D721Med (cell line): ENCODE measurements around the gene MEPE.
"Not testable (repeated sequence)": the region's sequence is repeated elsewhere in the genome, so short reads cannot be mapped to it uniquely, and the experiment has no call there.

Experiments
- DNase-seq: peaks from one replicate; pipeline ENCODE4 v3.0.0; 2011; ENCODE audit warnings: low spot score; ENCODE audit not compliant: insufficient read length
- FAIRE-seq: peaks from 2 replicates; lab custom pipeline; 2011; peaks lifted over from hg19 to GRCh38; lab: Jason Lieb, UNC
- TF ChIP-seq, protein P1 (sequence below): IDR thresholded peaks from 2 replicates; pipeline ENCODE4 v1.5.1; 2012; ENCODE audit warnings: mild to moderate bottlenecking, control low read depth; ENCODE audit not compliant: insufficient read depth; ENCODE audit errors: missing control alignments

Gene MEPE

DNA sequence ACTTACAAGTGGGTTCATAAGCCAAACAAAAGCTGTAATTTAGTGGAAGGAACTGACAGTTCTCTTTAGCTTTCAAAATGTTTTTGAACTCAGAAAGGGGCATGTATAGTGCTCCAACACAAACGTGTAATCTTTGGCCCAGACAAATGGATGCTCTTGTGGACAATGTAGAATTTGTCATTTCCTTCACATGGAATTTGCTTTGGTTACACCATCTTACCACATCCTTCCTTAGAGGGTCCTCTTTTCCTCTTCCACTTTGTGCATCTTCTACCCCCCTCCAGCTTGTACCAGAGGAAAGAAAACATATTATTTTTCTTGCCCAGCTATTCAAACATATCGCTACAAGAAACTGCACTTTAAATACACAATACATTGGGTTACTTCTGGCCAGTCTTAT, 42.4 kb downstream of the MEPE start:
- FAIRE-seq = no peak
- no peak for DNase-seq
- TF ChIP-seq, protein P1, sequence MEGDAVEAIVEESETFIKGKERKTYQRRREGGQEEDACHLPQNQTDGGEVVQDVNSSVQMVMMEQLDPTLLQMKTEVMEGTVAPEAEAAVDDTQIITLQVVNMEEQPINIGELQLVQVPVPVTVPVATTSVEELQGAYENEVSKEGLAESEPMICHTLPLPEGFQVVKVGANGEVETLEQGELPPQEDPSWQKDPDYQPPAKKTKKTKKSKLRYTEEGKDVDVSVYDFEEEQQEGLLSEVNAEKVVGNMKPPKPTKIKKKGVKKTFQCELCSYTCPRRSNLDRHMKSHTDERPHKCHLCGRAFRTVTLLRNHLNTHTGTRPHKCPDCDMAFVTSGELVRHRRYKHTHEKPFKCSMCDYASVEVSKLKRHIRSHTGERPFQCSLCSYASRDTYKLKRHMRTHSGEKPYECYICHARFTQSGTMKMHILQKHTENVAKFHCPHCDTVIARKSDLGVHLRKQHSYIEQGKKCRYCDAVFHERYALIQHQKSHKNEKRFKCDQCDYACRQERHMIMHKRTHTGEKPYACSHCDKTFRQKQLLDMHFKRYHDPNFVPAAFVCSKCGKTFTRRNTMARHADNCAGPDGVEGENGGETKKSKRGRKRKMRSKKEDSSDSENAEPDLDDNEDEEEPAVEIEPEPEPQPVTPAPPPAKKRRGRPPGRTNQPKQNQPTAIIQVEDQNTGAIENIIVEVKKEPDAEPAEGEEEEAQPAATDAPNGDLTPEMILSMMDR = no peak

DNA sequence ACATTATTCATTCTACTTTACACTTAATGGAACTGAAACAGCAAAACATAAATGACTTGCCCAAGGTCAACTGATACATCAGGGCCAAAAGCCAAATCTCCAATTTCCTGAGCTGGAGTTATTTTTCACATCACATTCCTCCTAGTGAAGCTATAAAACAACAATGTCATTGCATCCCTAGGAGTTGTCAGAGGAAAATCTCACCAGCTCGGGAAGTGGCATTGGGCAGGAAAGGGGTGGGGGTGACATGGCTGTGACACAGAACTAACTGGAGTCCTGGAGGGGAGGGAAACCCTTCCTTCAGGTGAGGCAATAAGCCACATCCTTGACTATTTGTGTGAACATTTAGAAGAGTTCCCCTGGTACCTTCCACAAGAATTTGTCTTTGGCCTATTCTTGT, 47.3 kb downstream of the MEPE start:
- FAIRE-seq = no peak
- TF ChIP-seq, protein P1 = no peak
- DNase-seq = no peak

DNA sequence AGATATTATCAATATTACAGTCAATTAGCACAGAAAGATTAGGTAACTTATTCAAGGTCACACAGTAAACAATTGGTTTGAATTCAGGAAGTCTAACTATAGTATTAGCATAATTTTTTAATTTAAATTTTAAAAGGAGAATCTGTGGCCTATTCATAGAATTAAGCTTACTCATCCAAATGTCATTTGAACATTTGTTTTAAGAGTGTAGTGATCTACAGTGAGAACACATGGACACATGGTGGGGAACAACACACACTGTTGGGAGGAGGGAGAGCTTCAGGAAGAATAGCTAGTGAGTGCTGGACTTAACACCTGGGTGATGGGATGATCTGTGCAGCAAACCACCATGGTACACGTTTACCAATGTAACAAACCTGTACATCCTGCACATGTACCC, 48.3 kb downstream of the MEPE start:
- no peak for DNase-seq
- no peak for FAIRE-seq
- TF ChIP-seq, protein P1 = no peak

DNA sequence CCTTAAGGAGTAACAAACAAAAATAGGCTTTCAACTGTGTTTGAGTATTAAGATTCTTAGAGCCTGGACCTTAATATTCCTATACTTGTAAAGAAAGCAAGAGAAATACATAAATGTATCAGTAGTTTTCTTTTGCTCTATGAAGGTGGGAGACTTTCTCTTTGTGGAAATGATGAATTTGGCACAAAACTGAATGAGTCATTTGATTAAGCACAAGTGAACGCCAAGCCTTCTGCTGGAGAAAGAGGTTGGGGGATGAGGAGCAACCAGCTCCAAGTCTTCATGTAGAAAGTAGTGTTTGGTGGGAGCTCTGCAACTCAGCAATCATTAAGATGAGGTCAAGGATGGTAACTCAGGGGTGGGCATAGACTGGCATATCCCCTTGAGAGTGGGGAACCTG, 49.6 kb downstream of the MEPE start:
- FAIRE-seq = no peak
- no peak for DNase-seq
- TF ChIP-seq, protein P1 = no peak

DNA sequence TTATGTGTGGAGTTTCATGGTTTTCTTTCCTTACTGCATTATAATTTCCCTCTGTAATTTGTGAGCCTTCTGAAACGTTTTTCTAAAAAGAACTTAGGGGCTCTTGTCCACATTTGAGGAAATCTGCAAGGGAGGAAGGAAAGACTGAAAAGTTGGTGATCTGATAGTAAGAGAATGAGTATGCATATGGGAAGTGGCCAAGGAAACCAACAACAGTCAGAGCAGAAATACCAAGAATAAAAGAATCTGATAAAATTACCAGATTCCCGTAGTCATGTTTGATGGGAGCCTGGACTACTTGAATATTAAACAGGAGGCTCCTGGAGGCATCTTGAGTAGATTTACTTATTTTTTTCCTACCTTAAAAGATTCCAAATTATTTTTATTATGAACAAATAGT, 50.1 kb downstream of the MEPE start:
- FAIRE-seq (no peak), DNase-seq (no peak)
- TF ChIP-seq, protein P1 = no peak

DNA sequence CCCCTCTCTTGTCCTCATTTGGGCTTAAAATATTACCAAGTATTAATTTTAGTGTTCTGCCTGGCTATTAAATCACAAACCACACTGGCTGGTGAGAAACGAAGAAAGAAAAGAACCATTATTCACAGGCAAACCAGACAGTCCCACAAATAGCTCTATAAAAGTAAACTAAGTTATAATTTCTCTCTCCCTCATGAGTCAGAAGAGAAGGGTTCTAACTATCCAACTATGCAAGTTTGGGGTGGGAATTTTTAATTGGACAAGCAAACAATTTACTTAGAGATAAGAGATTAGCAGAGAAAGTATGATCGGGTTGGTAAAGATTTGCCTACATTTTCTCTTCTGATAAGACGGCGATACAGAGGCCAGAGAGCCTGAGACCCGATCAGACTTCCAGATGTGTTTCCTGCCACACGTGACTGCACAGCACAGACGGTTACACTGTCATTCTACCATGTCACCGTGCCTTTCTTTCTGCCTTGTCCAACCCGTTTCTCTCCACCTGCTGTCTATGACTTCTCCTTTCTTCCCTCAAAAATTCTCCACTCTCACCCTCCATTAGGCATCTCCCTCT, 52.3 kb downstream of the MEPE start:
- TF ChIP-seq, protein P1 = no peak
- FAIRE-seq (no peak), DNase-seq (no peak)

DNA sequence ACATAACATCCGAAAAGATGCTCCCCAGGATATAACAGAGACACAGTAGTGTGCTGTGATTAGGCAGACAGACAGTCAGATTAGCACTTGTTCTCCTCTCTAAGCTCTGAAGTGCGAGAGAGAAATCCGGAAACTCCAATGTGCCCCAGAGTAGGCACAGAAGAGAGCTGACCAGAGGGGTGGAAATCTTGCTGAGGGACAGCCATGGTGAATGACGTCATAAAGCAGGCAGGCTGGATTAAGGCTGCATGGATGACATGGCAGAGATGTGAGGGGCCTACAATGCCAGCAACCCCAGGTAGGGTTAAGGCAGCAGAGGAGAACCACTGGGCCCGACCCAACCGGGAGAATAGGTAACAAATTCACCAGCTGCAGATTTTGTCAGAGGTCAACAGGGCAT, 53.3 kb downstream of the MEPE start:
- DNase-seq (no peak), FAIRE-seq (no peak)
- TF ChIP-seq, protein P1 = no peak

DNA sequence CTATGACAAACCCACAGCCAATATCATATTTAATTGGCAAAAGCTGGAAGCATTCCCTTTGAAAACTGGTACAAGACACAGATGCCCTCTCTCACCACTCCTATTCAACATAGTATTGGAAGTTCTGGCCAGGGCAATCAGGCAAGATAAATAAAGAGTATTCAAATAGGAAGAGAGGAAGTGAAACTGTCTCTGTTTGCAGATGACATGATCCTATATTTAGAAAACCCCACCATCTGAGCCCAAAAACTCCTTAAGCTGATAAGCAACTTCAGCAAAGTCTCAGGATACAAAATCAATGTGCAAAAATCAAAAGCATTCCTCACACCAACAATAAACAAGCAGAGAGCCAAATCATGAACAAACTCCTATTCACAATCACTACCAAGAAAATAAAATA, 58.0 kb downstream of the MEPE start:
- not testable (repeated sequence) for FAIRE-seq, DNase-seq
